Measurements from ENCODE around the gene DNAH17.

DNA sequence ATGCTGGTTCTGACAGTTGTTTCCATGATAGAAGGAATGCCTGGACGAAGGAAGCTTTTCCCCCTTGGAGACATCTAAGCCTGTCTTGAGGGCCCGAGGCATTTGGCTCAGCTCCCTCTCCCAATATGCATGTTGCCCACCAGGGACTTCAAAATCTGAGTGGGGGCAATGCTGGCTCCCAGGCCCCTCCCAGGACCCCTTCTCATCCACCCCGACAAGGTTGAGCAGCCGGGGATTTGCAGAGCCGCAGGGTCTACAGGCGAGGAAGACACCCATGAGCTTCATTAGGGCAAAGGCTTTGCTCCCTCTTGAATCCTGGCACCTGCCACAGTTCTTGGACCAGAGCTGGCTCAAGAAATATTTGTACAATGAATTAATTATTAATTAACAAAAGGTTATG lies 25.1 kb upstream of the DNAH17 start:
- TF ChIP-seq POLR2AphosphoS5 (IDR thresholded peaks at IDR 0.05; ENCODE audit: low read depth, low read length): no peak
- TF ChIP-seq POLR2A (IDR thresholded peaks at IDR 0.05; ENCODE audit: low read depth, low read length): no peak

All from GM12892 (cell line).